ENCODE data around the gene RNF208. TPM values are rescaled to one million over a fixed set of nuclear protein-coding genes. Genes with fewer than 3 reads are reported as not detected.

The RNF208 gene
- total and polyA plus RNA-seq, 2 donors (not counting 3 experiments of a cell fraction or from before 2014, with no cell fraction given), result 1.3 to 4.8 TPM

DNA sequence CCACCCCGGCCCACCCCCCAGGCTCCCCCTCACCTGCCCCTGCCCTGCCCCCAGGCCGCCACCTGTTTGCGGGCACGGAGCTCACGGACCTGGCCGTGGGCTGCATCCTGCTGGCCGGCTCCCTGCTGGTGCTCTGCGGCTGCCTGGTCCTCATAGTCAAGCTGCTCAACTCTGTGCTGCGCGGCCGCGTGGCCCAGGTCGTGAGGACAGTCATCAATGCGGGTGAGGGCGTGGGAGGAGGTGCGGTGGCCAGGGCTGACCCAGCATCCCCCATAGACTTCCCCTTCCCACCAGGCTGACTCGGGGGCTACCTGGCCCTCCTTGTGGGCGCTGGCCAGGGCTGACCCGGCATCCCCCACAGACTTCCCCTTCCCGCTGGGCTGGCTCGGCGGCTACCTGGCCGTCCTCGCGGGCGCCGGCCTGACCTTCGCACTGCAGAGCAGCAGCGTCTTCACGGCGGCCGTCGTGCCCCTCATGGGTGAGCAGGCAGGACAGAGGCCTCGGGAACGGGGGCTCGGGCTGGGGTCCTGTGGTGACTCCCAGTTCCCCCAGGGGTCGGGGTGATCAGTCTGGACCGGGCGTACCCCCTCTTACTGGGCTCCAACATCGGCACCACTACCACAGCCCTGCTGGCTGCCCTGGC lies 12.1 kb upstream of the RNF208 start:
- TF ChIP-seq JUN (IDR thresholded peaks at IDR 0.05; ENCODE audit: borderline replicate concordance, insufficient read depth, insufficient read length, low read depth), result no peak
- TF ChIP-seq POLR2A (IDR thresholded peaks at IDR 0.05; ENCODE audit: low read depth, low read length), result no peak
- TF ChIP-seq GATA2 (IDR thresholded peaks at IDR 0.05; ENCODE audit: insufficient read depth, insufficient read length, low read depth, low read length), result no peak
- TF ChIP-seq, protein P1, sequence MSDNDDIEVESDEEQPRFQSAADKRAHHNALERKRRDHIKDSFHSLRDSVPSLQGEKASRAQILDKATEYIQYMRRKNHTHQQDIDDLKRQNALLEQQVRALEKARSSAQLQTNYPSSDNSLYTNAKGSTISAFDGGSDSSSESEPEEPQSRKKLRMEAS (IDR thresholded peaks at IDR 0.05; ENCODE audit: insufficient read depth, insufficient read length), result no peak
- no peak for TF ChIP-seq MYC (IDR thresholded peaks at IDR 0.05; ENCODE audit: low read depth, low read length)
- TF ChIP-seq POLR2AphosphoS5 (IDR thresholded peaks at IDR 0.05; ENCODE audit: insufficient read depth, low read depth, low read length), result no peak
- TF ChIP-seq, protein P2, sequence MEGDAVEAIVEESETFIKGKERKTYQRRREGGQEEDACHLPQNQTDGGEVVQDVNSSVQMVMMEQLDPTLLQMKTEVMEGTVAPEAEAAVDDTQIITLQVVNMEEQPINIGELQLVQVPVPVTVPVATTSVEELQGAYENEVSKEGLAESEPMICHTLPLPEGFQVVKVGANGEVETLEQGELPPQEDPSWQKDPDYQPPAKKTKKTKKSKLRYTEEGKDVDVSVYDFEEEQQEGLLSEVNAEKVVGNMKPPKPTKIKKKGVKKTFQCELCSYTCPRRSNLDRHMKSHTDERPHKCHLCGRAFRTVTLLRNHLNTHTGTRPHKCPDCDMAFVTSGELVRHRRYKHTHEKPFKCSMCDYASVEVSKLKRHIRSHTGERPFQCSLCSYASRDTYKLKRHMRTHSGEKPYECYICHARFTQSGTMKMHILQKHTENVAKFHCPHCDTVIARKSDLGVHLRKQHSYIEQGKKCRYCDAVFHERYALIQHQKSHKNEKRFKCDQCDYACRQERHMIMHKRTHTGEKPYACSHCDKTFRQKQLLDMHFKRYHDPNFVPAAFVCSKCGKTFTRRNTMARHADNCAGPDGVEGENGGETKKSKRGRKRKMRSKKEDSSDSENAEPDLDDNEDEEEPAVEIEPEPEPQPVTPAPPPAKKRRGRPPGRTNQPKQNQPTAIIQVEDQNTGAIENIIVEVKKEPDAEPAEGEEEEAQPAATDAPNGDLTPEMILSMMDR (IDR thresholded peaks at IDR 0.05; ENCODE audit: extremely low read depth in 1 of 2, insufficient read depth in 1 of 2, low read depth in 1 of 2, low read length in 2 of 2), result no peak
- no peak for TF ChIP-seq EZH2 (IDR thresholded peaks at IDR 0.05; ENCODE audit: borderline replicate concordance, low read depth, low read length, severe bottlenecking)
- TF ChIP-seq FOS (IDR thresholded peaks at IDR 0.05; ENCODE audit: borderline replicate concordance, insufficient read depth, low read length), result no peak
- Histone ChIP-seq H2AFZ (ENCODE audit: low read depth, low read length) (no peak overlapping the region), H3K9me3 (replicated peaks; ENCODE audit: control insufficient read depth, insufficient read depth, low read length) (no peaks in the 10 kb centered on the region), H3K4me3 (replicated peaks in 1 of 3; ENCODE audit: insufficient read depth in 1 of 3, low read depth in 1 of 3, low read length in 3 of 3) (no peak overlapping the region), H3K36me3 (ENCODE audit: control insufficient read depth in 2 of 2, extremely low read depth in 1 of 2, insufficient read depth in 2 of 2, low read length in 2 of 2) (no peaks in the 10 kb centered on the region), H3K27ac (ENCODE audit: insufficient read depth, low read depth, low read length) (no peak overlapping the region), H3K27me3 (ENCODE audit: control insufficient read depth in 2 of 2, insufficient read depth in 2 of 2, low read length in 2 of 2) (no peaks in the 10 kb centered on the region), H3K4me2 (ENCODE audit: insufficient read depth, low read length) (no peak overlapping the region), H3K79me2 (ENCODE audit: control insufficient read depth, insufficient read depth, low read length) (peaks cover 4% of the 10 kb centered on the region), H3K4me1 (ENCODE audit: control insufficient read depth, extremely low read depth, insufficient read depth, low read length) (no peaks in the 10 kb centered on the region), H3K9ac (replicated peaks; ENCODE audit: extremely low read depth, insufficient read depth, low read length) (no peak overlapping the region), H4K20me1 (replicated peaks; ENCODE audit: control insufficient read depth, extremely low read depth, insufficient read depth, low read length) (no peaks in the 10 kb centered on the region), H3K9me1 (replicated peaks; ENCODE audit: control insufficient read depth, extremely low read depth, insufficient read depth, low read length) (no peaks in the 10 kb centered on the region)
- POLR2A ChIA-PET, result no interaction called here
- dilution Hi-C loops (cut with MboI; ENCODE audit: extremely low pct_ligation_motif_present, low sequenced_read_pairs), result no loop called here
- intact Hi-C loops (cut with micrococcal nuclease), result no loop called here
- CTCF ChIA-PET, result interaction anchor here (0.9 to 1.3 kb wide), 5 partner anchors 11 to 205 kb away, joined by 3 to 9 read pairs (median 4); partner anchors contain the start of gene NPDC1
- BruUV-seq (replicated peaks), result no TSS peak
- no peak for DNase-seq (ENCODE audit: low read depth, low spot score)
- no peak for FAIRE-seq

Measured in endothelial cell of umbilical vein (primary cell).